ENCODE measurements around the gene ADAMTS9.

The ADAMTS9 gene, protein sequence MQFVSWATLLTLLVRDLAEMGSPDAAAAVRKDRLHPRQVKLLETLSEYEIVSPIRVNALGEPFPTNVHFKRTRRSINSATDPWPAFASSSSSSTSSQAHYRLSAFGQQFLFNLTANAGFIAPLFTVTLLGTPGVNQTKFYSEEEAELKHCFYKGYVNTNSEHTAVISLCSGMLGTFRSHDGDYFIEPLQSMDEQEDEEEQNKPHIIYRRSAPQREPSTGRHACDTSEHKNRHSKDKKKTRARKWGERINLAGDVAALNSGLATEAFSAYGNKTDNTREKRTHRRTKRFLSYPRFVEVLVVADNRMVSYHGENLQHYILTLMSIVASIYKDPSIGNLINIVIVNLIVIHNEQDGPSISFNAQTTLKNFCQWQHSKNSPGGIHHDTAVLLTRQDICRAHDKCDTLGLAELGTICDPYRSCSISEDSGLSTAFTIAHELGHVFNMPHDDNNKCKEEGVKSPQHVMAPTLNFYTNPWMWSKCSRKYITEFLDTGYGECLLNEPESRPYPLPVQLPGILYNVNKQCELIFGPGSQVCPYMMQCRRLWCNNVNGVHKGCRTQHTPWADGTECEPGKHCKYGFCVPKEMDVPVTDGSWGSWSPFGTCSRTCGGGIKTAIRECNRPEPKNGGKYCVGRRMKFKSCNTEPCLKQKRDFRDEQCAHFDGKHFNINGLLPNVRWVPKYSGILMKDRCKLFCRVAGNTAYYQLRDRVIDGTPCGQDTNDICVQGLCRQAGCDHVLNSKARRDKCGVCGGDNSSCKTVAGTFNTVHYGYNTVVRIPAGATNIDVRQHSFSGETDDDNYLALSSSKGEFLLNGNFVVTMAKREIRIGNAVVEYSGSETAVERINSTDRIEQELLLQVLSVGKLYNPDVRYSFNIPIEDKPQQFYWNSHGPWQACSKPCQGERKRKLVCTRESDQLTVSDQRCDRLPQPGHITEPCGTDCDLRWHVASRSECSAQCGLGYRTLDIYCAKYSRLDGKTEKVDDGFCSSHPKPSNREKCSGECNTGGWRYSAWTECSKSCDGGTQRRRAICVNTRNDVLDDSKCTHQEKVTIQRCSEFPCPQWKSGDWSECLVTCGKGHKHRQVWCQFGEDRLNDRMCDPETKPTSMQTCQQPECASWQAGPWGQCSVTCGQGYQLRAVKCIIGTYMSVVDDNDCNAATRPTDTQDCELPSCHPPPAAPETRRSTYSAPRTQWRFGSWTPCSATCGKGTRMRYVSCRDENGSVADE (N-terminal part only)

DNA sequence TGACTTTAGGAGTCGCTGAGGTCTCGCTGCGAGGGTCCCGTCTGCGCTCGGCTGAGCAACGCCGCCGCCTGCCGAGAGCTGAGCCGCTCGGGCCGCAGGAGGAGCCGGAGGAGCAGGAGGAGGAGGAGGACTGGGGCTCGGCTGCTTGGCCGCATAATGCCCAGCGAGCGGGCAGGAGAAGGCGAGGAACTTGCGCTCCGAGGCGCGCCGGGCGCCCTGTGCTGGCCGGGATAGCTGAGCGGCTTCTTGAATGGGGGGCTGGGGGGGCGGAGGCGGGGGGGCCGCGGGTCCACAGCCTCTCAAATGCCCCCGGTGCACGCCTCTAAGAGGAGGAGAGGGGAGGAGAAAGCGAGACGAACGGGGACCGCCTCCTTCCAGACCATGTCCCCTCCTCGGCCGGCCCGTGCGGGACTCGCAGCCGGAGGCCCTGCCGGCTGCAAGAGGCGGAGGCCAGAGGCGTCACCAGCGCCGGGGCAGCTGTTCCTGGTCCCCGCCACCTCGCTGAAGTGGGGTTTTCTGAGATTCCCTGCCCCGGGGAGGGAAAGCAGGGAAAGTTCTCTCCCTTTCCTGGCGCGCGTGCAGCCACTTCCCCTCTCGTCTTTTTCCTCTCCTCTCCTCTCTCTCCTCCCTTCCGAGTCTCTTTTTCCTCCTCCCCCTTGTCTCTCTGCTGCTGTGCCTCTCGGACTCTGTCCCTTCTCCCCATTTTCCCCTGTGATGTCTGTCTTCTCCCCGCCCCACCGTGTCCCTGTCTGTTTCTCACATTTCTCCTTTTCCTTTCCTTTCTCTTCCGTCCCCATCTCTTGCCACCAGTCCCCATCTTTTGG lies at the start of gene ADAMTS9:
Gene ADAMTS9 (minus strand): TSS at position 220 of the 824 bp plus-strand sequence. CDS start 343 bp downstream, outside the sequence.
- TF ChIP-seq, protein P1, sequence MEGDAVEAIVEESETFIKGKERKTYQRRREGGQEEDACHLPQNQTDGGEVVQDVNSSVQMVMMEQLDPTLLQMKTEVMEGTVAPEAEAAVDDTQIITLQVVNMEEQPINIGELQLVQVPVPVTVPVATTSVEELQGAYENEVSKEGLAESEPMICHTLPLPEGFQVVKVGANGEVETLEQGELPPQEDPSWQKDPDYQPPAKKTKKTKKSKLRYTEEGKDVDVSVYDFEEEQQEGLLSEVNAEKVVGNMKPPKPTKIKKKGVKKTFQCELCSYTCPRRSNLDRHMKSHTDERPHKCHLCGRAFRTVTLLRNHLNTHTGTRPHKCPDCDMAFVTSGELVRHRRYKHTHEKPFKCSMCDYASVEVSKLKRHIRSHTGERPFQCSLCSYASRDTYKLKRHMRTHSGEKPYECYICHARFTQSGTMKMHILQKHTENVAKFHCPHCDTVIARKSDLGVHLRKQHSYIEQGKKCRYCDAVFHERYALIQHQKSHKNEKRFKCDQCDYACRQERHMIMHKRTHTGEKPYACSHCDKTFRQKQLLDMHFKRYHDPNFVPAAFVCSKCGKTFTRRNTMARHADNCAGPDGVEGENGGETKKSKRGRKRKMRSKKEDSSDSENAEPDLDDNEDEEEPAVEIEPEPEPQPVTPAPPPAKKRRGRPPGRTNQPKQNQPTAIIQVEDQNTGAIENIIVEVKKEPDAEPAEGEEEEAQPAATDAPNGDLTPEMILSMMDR (IDR thresholded peaks at IDR 0.05; ENCODE audit: low read depth, low read length) = no peak; the same call in 1 of the 2 replicates
- DNase-seq (ENCODE audit: extremely low read depth, low read depth) = no peak

DNA sequence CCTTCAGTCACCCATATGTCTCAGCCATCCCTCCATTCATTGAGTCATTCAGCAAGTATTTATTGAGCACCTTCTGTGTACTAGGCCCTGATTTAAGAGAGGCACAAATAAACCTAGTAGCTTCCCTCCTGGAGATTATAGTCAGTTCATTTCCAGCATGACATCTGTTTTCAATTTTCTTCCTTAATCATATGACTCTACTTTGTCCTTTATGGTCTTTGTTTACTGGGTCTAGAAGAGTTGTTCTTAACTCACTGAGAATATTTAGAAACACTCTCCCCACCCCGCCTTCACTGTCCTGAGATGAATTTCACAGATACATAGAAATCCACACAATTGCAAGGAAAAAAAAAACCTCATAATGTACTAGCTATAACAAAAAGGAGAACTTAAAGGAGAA lies 44.8 kb upstream of the ADAMTS9 start:
- TF ChIP-seq, protein P1 (IDR thresholded peaks at IDR 0.05; ENCODE audit: low read depth, low read length) = no peak
- no peak for DNase-seq (ENCODE audit: extremely low read depth, low read depth)

DNA sequence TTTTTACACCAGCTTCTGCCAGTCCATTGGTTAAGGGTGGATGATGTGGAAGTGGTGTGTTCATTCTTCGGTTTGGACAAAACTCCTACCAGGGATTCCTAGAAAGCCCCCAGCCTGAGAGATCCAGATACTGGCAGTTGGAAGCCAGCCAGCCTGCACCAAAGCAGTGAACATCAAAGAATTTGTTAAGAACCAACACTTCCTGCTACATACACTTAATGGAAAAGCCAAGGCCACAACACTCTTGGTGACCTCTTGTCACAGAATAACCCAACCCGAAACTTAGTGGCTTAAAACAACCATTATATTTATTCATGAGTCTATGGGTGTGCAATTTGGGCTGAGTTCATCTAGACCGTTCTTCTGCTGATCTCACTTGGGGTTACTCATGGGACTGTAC lies 42.9 kb upstream of the ADAMTS9 start:
- TF ChIP-seq, protein P1 (IDR thresholded peaks at IDR 0.05; ENCODE audit: low read depth, low read length) = no peak
- DNase-seq (ENCODE audit: extremely low read depth, low read depth) = no peak

DNA sequence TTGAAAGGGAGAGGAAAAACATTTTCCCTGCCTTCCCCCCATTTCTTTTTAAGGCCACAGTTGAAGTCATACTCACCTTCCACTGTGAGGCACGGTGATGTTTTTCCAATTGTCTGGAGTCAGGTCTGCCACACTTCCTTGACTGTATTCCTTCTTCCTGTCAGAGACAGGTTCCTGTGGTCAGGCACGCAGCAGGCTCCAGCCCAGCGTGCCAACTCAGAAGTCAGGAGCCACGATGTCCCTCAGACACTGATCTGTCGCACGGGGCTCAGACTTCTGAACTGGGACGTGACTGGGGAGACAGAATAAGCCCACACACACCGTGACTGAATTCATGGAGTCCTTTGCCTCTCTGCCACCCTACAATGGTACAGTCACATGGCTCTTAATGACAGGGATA lies 41.2 kb upstream of the ADAMTS9 start:
- TF ChIP-seq, protein P1 (IDR thresholded peaks at IDR 0.05; ENCODE audit: low read depth, low read length) = no peak
- DNase-seq (ENCODE audit: extremely low read depth, low read depth) = no peak

DNA sequence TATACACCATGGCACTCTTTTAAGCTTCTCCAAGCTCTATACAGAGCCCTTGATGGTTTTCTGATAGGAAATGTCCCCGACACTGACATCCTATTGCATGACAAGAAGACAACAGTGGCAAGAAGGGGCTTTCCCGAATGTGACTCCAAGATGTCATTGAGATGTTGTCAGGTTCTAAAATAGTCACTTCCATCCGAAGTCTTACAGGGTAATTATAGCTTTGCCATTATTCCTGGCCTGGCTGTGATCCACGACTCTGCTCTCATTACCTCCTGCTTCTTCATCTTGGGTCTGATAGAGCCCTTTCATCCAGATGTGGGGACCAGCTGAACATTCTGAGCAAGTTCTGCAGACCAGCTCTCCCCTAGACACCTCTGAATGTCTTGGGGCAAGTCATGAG lies 40.6 kb upstream of the ADAMTS9 start:
- no peak for DNase-seq (ENCODE audit: extremely low read depth, low read depth)
- TF ChIP-seq, protein P1 (IDR thresholded peaks at IDR 0.05; ENCODE audit: low read depth, low read length) = no peak

DNA sequence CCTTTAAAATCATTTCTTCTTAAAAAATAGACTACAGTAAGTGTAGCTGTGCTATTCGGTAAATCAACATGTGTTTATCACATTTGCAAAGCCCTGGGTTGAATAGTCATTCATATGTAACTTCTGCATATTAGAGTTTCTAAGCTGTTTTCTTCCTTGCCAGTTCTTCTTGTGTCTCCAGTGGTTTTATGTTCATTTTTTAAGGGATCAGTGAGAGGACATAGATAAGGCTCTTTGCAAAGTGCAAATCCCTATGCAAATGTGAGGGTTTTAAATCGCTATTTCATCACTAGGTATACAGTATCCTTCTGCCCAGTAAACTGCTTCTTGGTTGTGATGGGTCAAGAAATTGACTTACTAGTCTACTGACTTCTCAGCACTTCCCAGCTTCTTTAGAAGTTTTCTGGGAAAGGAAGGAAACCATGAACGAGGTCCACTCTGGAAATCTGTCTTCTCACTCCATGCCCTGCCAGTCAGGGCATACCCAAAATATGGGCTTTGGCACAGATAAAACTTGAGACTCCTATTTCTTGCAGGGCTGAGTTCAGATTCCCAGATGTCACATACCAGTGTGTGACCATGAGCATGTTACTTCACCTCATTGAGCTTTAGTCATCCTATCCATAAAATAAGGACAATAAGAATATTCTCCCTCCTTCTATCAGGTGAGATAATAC lies 38.8 kb upstream of the ADAMTS9 start:
- TF ChIP-seq, protein P1 (IDR thresholded peaks at IDR 0.05; ENCODE audit: low read depth, low read length) = no peak
- DNase-seq (ENCODE audit: extremely low read depth, low read depth) = no peak

Data from AG09319 (cell line).